Measurements from ENCODE around the gene ATP5MC2.
"Not testable (repeated sequence)": the region's sequence is repeated elsewhere in the genome, so short reads cannot be mapped to it uniquely, and the experiment has no call there.

ATP5MC2 gene

GRCh38 chr12:53688134-53688533, 12.3 kb upstream of the ATP5MC2 start:
- DNase-seq = no peak

- no peak for DNase-seq
Measured at GRCh38 chr12:53686436-53686835, 10.6 kb upstream of the ATP5MC2 start.

GRCh38 chr12:53684654-53685220, 8.9 kb upstream of the ATP5MC2 start:
- DNase-seq = no peak

GRCh38 chr12:53683983-53684382, 8.1 kb upstream of the ATP5MC2 start:
- no peak for DNase-seq

GRCh38 chr12:53683494-53683893, 7.6 kb upstream of the ATP5MC2 start:
- no peak for DNase-seq

- DNase-seq = not testable (repeated sequence)
Measured at GRCh38 chr12:53680061-53680460, 4.2 kb upstream of the ATP5MC2 start.

- DNase-seq = peak; percentile 49
Measured at GRCh38 chr12:53677800-53678148, 1.9 kb upstream of the ATP5MC2 start.

- DNase-seq = no peak
Measured at GRCh38 chr12:53677016-53677799, 1.3 kb upstream of the ATP5MC2 start.

- DNase-seq = peak; percentile 74
Measured at GRCh38 chr12:53676656-53677015, 753 bp upstream of the ATP5MC2 start.

- no peak for DNase-seq
Measured at GRCh38 chr12:53674977-53675700, 744 bp downstream of the ATP5MC2 start.

GRCh38 chr12:53670971-53671370, 4.9 kb downstream of the ATP5MC2 start:
- DNase-seq = no peak

- DNase-seq = no peak
Measured at GRCh38 chr12:53670308-53670707, 5.6 kb downstream of the ATP5MC2 start.

GRCh38 chr12:53667080-53667479, 8.8 kb downstream of the ATP5MC2 start:
- no peak for DNase-seq

- DNase-seq = no peak
Measured at GRCh38 chr12:53664936-53665335, 10.9 kb downstream of the ATP5MC2 start.

- DNase-seq = no peak
Measured at GRCh38 chr12:53664191-53664590, 11.7 kb downstream of the ATP5MC2 start.

- DNase-seq = no peak
Measured at GRCh38 chr12:53660041-53660440, 15.8 kb downstream of the ATP5MC2 start.

- DNase-seq = no peak
Measured at GRCh38 chr12:53659571-53659981, 16.3 kb downstream of the ATP5MC2 start.

GRCh38 chr12:53659011-53659551, 16.8 kb downstream of the ATP5MC2 start:
- no peak for DNase-seq

GRCh38 chr12:53657041-53657440, 18.8 kb downstream of the ATP5MC2 start:
- DNase-seq = no peak

GRCh38 chr12:53653595-53653994, 22.3 kb downstream of the ATP5MC2 start:
- DNase-seq = no peak

- no peak for DNase-seq
Measured at GRCh38 chr12:53652366-53652765, 23.5 kb downstream of the ATP5MC2 start.

- DNase-seq = no peak
Measured at GRCh38 chr12:53651737-53652136, 24.1 kb downstream of the ATP5MC2 start.

- DNase-seq = not testable (repeated sequence)
Measured at GRCh38 chr12:53646300-53646699, 29.6 kb downstream of the ATP5MC2 start.

- no peak for DNase-seq
Measured at GRCh38 chr12:53645165-53645564, 30.7 kb downstream of the ATP5MC2 start.
